Coronary artery (tissue), 2 donors: ENCODE results near the gene JMJD4.

ENCODE experiments used
- DNase-seq: peaks from one replicate; pipeline ENCODE4 v3.0.0-alpha.2; 2017; ENCODE audit warnings: low spot score
- H3K27ac ChIP-seq, 2 donors: fragments of 200-600 bp; sonication (generic); one replicate each; pipeline ENCODE4 v1.5.1; 2016 to 2019
- H3K4me3 ChIP-seq: fragments of 200-600 bp; sonication (generic); 2 replicates; pipeline ENCODE4 v1.5.1; 2016; ENCODE audit warnings: mild to moderate bottlenecking, moderate library complexity
- TF ChIP-seq, protein P1 (sequence below): fragments of 200-600 bp; sonication (generic); IDR thresholded peaks from one replicate; pipeline ENCODE4 v1.5.1; 2019; ENCODE audit warnings: antibody characterized with exemption

Gene JMJD4

DNA sequence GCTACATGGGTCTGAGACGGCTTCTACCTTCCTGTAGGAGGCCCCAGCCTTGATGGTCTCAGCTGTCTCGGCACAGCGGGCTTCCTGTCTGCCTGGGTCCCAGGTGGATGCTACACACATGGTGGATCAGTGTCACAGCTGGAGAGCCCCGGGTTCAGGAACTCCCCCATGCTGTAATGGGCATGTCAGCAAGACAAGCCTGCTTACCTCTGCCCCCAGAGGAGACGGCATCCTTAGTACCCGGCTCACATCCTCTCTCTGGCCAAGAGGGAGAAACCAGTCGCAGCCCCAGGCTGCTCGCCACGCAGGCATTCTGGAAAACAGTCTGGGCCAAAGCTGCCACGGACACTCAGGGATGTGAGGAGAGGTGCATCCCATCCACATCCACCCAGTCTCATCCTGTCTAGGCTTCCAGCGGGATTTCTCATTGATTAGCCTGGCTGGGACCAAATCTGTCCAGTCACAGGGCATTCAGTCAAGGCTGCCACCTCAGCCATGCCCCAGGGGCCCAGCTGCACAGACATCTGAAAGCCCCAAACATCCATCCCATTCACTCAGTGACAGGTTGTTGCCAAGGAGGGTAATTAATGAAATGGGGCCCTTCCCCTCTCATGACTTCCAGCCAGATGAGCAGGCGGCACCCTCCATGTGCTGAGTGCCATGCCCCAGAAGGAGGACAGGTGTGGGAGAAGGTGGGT, 10.6 kb upstream of the JMJD4 start:
- Histone ChIP-seq H3K27ac (no peak overlapping the region), H3K4me3 (no peak overlapping the region)
- DNase-seq, result no peak
- TF ChIP-seq, protein P1, sequence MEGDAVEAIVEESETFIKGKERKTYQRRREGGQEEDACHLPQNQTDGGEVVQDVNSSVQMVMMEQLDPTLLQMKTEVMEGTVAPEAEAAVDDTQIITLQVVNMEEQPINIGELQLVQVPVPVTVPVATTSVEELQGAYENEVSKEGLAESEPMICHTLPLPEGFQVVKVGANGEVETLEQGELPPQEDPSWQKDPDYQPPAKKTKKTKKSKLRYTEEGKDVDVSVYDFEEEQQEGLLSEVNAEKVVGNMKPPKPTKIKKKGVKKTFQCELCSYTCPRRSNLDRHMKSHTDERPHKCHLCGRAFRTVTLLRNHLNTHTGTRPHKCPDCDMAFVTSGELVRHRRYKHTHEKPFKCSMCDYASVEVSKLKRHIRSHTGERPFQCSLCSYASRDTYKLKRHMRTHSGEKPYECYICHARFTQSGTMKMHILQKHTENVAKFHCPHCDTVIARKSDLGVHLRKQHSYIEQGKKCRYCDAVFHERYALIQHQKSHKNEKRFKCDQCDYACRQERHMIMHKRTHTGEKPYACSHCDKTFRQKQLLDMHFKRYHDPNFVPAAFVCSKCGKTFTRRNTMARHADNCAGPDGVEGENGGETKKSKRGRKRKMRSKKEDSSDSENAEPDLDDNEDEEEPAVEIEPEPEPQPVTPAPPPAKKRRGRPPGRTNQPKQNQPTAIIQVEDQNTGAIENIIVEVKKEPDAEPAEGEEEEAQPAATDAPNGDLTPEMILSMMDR, result no peak

DNA sequence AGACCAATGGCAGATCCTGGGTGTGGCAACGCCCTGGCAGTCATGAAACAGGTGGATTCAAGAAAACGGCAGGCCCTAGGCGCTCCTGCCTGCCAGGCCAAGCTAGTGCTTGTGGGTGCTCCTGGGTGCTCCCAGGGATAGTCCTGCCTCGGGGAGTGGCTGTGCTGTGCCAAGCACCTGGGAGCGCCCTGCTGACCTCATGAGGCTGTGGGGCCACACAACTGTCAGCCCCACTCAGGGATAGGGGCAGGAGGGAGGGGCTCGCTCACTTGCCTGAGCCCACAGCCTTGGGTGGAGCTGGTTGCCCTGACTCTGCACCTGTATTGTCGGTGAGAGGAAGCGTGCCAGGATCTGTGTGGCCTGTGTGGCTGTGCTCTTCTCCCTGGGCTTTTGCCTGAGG, 9.6 kb upstream of the JMJD4 start:
- no peak overlapping the region for H3K4me3 ChIP-seq
- no peak for DNase-seq
- H3K27ac ChIP-seq, result no peak overlapping the region
- TF ChIP-seq, protein P1, result no peak

DNA sequence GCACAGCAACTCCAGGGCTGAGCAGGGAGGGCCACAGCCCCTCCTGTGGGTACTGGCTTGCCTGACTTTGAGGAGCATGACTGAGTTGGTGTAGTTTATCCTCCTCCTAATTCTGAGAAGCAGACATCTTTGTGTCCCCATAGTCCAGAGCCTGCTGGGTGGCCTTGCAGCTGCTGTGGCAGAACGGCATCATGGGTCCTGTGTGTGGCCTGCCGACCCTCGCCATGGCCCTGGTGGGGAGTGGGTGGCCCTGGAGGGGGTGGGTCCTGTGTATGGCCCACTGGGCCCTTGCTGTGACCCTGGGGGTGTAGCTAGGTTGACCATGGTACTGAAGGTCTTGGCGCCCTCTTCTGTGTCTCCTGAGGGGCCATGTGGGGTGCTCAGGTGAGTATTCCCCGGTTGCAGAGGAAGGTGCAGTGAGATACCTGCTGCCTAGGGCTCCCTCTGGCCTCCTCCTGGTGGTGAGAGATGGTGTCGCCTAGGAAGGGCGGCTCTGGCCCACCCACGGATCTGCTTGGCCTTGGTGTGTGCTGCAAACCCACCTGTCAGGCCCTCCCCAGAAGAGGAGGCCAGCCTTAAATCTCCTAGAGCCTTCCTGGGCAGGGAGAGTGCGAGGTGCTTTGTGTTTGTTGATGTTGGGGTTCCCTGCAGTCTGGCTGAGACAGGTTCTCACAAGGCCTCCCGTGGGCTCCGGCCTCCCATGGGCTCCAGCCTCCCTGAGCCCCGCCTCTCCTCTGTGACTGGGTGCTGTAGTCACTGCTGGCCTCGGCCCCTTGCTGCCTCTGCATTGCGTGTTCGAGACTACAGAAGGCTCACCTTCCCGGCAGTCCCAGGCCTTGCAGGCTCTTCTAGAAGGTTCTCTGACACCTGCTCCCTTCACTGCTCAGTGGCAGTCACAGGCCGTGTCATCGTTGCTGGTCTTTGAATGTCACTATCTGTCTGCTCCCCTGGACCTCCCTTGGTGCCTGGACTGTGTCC, 7.9 kb upstream of the JMJD4 start:
- TF ChIP-seq, protein P1, result no peak
- H3K27ac ChIP-seq, result no peak overlapping the region
- H3K4me3 ChIP-seq, result no peak overlapping the region
- DNase-seq, result no peak

- Histone ChIP-seq H3K4me3 (no peak overlapping the region), H3K27ac (no peak overlapping the region)
- TF ChIP-seq, protein P1, result no peak
- DNase-seq, result no peak
Observed at GRCh38 chr1:227741166-227741870, 6.2 kb upstream of the JMJD4 start.

DNA sequence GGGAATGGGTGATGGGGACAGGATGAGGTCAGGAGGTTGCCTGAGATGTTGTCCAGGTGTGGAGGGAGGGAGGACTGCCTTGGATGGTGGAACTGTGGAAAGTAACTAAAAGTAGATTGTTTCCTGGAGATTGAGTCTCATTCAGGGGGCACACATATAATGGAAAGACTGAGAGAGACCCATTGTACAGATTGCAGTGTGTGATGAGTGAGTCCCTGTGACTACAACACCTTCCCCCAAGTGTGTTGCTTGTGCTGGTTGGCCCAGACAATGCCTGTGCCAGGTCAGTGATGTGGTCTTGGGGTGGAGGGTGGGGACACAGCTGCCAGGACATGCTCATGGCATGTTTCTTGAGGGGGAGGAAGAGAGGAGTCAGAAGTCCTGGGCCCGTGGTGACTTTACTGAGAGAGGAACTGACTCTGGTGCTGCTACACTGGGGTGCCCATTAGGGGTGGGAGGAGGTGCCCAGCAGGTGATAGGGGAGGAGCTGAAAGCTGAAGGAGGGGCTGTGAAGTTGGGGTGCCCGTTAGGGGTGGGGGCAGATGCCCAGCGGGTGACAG, 5.4 kb upstream of the JMJD4 start:
- Histone ChIP-seq H3K4me3 (no peak overlapping the region), H3K27ac (no peak overlapping the region)
- DNase-seq, result no peak
- TF ChIP-seq, protein P1, result no peak

DNA sequence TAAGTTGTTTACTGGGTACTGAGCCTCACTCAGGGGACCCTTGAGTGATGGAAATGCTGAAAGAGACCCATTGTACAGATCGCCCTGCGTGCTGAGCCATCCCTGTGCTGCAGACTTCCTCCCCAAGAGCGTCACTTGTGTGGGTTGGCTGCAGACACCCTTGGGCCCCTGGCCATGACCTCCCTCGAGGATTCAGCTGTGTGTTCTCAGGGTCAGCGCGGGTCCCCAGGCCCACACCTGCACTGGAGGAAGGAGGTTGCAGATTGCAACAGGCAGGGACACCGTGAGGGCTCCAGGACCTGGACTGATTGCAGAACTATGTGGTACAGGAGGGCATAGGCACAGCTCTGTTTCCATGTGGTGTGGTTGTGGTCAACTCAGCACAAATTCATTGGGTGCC, 4.5 kb upstream of the JMJD4 start:
- TF ChIP-seq, protein P1, result no peak
- DNase-seq, result no peak
- Histone ChIP-seq H3K4me3 (no peak overlapping the region), H3K27ac (no peak overlapping the region)
